ENCODE data around the gene TUBGCP4. TPM values are rescaled to one million over a fixed set of nuclear protein-coding genes. Genes with fewer than 3 reads are reported as not detected.
"Not testable (repeated sequence)": the region's sequence is repeated elsewhere in the genome, so short reads cannot be mapped to it uniquely, and the experiment has no call there.

Gene TUBGCP4
- total RNA-seq, 4 donors from 2014 or later: 12.7 to 25.1 (median 16.0) TPM

GRCh38 chr15:43376017-43376705, 5.3 kb downstream of the TUBGCP4 start:
- peak; percentile 17 for DNase-seq

DNA sequence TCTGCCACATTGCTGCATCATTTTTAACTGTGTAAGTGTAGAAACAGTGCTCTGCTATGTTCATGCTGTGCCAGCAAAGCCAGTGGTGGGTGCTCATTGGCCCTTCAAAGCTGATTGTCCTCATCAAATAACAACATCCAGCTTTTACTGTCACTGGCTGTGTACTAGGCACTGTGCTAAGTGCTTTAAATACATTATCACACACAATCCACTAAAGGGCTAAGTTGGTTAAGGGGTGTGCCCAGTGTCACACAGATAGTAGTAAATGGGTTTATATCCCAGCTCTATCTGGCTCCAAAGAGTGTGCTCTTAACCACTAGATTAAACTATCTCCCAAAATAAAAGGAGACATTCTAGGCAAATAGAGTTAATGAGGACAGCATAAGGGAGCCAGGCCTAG, 7.7 kb downstream of the TUBGCP4 start:
- no peak for DNase-seq
- H3K9me3 ChIP-seq: no peaks in the 10 kb centered on the region
- no peaks in the 10 kb centered on the region for H3K27me3 ChIP-seq
- peaks cover 0 to 20% (median 9%) of the 10 kb centered on the region in 4 donors for H3K36me3 ChIP-seq
- H3K4me1 ChIP-seq: no peaks in the 10 kb centered on the region
- H3K27ac ChIP-seq: no peak overlapping the region
- in situ Hi-C loops (cut with MboI; ENCODE audit: low pct_ligation_motif_present in 1 of 4, low pct_unique_long_range_greater_than_20kb in 1 of 4, low sequenced_read_pairs in 3 of 4): no loop called here
- intact Hi-C loops (cut with DNase I; ENCODE audit: low total_unique reads): no loop called here
- no peak for TF ChIP-seq POLR2A (IDR thresholded peaks at IDR 0.05)
- no peak for TF ChIP-seq EP300 (IDR thresholded peaks at IDR 0.05; ENCODE audit: low read depth)
- H3K4me3 ChIP-seq: no peak overlapping the region

More at GRCh38 chr15:43376017-43376705, 5.3 kb downstream of the TUBGCP4 start:
- TF ChIP-seq POLR2AphosphoS5 (IDR thresholded peaks at IDR 0.05) (no peak), CTCF (IDR thresholded peaks at IDR 0.05) (peak; percentile 49 to 66 (median 58))
- in situ Hi-C loops (cut with MboI; ENCODE audit: low pct_ligation_motif_present in 1 of 4, low pct_unique_long_range_greater_than_20kb in 1 of 4, low sequenced_read_pairs in 3 of 4): no loop called here
- Histone ChIP-seq H3K27me3 (no peaks in the 10 kb centered on the region), H3K9me3 (no peaks in the 10 kb centered on the region), H3K4me3 (no peak overlapping the region), H3K36me3 (peaks cover 0 to 10% (median 0%) of the 10 kb centered on the region in 4 donors), H3K4me1 (peaks cover 7 to 15% (median 11%) of the 10 kb centered on the region in 4 donors), H3K27ac (no peak overlapping the region)
- WGBS, 2 donors (ENCODE audit: low coverage in 1 of 2): 81 to 97% methylated on average over 6 to 13 of the region's 13 CpGs
- intact Hi-C loops (cut with DNase I; ENCODE audit: low total_unique reads): no loop called here

DNA sequence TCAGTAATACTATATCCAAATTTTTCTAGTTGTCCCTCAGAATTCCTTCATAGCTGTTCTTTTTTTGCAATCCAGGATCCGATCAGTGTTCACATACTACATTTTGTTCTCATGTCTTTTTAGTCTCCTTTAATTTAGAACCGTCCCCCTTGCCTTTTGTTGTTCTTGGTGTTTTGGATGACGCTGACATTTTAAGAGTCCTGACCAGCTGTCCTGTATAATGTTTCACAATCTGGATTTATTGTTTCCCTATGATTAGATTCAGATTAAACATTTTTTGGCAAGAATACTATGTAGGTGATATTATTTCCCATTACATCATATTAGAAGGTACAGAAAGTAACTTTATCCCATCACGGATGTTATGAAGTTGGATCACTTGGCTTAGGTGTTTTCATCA, 11.4 kb downstream of the TUBGCP4 start:
- intact Hi-C loops (cut with DNase I; ENCODE audit: low total_unique reads) (no loop called here), in situ Hi-C loops (cut with MboI; ENCODE audit: low pct_ligation_motif_present in 1 of 4, low pct_unique_long_range_greater_than_20kb in 1 of 4, low sequenced_read_pairs in 3 of 4) (no loop called here)
- peaks cover 0 to 50% (median 23%) of the 10 kb centered on the region in 4 donors for H3K36me3 ChIP-seq
- no peaks in the 10 kb centered on the region for H3K4me1 ChIP-seq
- TF ChIP-seq POLR2A (IDR thresholded peaks at IDR 0.05): no peak
- TF ChIP-seq POLR2AphosphoS5 (IDR thresholded peaks at IDR 0.05): no peak
- no peak for TF ChIP-seq EP300 (IDR thresholded peaks at IDR 0.05; ENCODE audit: low read depth)
- no peak for TF ChIP-seq CTCF (IDR thresholded peaks at IDR 0.05)
- DNase-seq: no peak
- no peaks in the 10 kb centered on the region for H3K27me3 ChIP-seq
- H3K9me3 ChIP-seq: no peaks in the 10 kb centered on the region
- H3K27ac ChIP-seq: no peak overlapping the region
- no peak overlapping the region for H3K4me3 ChIP-seq
- WGBS, 2 donors (ENCODE audit: low coverage in 1 of 2): 91 to 95% methylated on average over 4 of the region's 4 CpGs

- TF ChIP-seq POLR2AphosphoS5 (IDR thresholded peaks at IDR 0.05) (no peak), CTCF (IDR thresholded peaks at IDR 0.05) (no peak), POLR2A (IDR thresholded peaks at IDR 0.05) (no peak), EP300 (IDR thresholded peaks at IDR 0.05; ENCODE audit: low read depth) (no peak)
- in situ Hi-C loops (cut with MboI; ENCODE audit: low pct_ligation_motif_present in 1 of 4, low pct_unique_long_range_greater_than_20kb in 1 of 4, low sequenced_read_pairs in 3 of 4): no loop called here
- H3K36me3 ChIP-seq: peaks cover 0 to 54% (median 26%) of the 10 kb centered on the region in 4 donors
- H3K27me3 ChIP-seq: no peaks in the 10 kb centered on the region
- 78 to 80% methylated on average over 1 to 2 of the region's 2 CpGs for WGBS, 2 donors (ENCODE audit: low coverage in 1 of 2)
- H3K27ac ChIP-seq: no peak overlapping the region
- no peaks in the 10 kb centered on the region for H3K9me3 ChIP-seq
- no peaks in the 10 kb centered on the region for H3K4me1 ChIP-seq
- intact Hi-C loops (cut with DNase I; ENCODE audit: low total_unique reads): no loop called here
- DNase-seq: no peak
- H3K4me3 ChIP-seq: no peak overlapping the region
Measured at GRCh38 chr15:43383070-43383469, 12.2 kb downstream of the TUBGCP4 start.

DNA sequence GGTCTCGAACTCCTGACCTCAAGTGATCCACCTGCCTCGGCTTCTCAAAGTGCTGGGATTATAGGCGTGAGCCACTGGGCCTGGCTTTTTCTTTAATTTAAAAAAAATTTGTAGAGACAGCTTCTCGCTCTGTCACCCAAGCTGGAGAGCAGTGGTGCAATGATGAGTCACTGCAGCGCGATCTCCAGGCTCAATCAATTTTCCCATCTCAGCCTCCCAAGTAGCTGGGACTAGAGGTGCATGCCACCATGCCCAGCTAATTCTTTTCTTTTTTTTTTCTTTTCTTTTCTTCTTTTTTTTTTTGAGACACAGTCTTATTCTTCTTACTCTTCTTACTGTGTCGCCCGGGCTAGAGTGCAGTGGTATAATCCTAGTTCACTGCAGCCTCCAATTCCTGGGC, 19.8 kb downstream of the TUBGCP4 start:
- H3K27ac ChIP-seq: no peak overlapping the region
- peaks cover 0 to 44% (median 14%) of the 10 kb centered on the region in 4 donors for H3K36me3 ChIP-seq
- no peaks in the 10 kb centered on the region for H3K4me1 ChIP-seq
- in situ Hi-C loops (cut with MboI; ENCODE audit: low pct_ligation_motif_present in 1 of 4, low pct_unique_long_range_greater_than_20kb in 1 of 4, low sequenced_read_pairs in 3 of 4): no loop called here
- TF ChIP-seq POLR2AphosphoS5 (IDR thresholded peaks at IDR 0.05): no peak
- TF ChIP-seq EP300 (IDR thresholded peaks at IDR 0.05; ENCODE audit: low read depth): no peak
- no peak for TF ChIP-seq CTCF (IDR thresholded peaks at IDR 0.05)
- TF ChIP-seq POLR2A (IDR thresholded peaks at IDR 0.05): no peak
- DNase-seq: no peak
- intact Hi-C loops (cut with DNase I; ENCODE audit: low total_unique reads): no loop called here
- H3K27me3 ChIP-seq: no peaks in the 10 kb centered on the region
- no peak overlapping the region for H3K4me3 ChIP-seq
- no peaks in the 10 kb centered on the region for H3K9me3 ChIP-seq
- 97 to 100% methylated on average over 2 to 8 of the region's 8 CpGs for WGBS, 2 donors (ENCODE audit: low coverage in 1 of 2)

DNA sequence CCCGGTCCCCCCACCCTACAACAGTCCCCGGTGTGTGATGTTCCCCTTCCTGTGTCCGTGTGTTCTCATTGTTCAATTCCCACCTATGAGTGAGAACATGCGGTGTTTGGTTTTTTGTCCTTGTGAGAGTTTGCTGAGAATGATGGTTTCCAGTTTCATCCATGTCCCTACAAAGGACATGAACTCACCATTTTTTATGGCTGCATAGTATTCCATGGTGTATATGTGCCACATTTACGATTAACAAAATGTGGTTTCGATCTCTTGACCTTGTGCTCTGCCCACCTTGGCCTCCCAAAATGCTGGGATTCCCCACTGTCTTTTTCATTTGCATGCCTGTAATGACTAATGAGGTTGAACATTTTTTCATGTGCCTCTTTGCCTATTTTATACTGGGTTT, 22.7 kb downstream of the TUBGCP4 start:
- H3K4me3 ChIP-seq; DNase-seq; H3K27ac ChIP-seq; intact Hi-C loops (cut with DNase I; ENCODE audit: low total_unique reads); H3K4me1 ChIP-seq; H3K9me3 ChIP-seq; in situ Hi-C loops (cut with MboI; ENCODE audit: low pct_ligation_motif_present in 1 of 4, low pct_unique_long_range_greater_than_20kb in 1 of 4, low sequenced_read_pairs in 3 of 4); H3K27me3 ChIP-seq: not testable (repeated sequence)
- H3K36me3 ChIP-seq: peaks cover 0 to 49% (median 16%) of the 10 kb centered on the region in 4 donors
- WGBS, 2 donors (ENCODE audit: low coverage in 1 of 2): 97 to 98% methylated on average over 5 to 6 of the region's 6 CpGs
